GM19463 (cell line): ENCODE data around the gene SH3GL1.

Source experiments
- ATAC-seq: cut with Tn5 transposase; IDR thresholded peaks from one replicate; pipeline ENCODE4 v1.9.1; 2021; ENCODE audit warnings: mild to moderate bottlenecking, moderate library complexity; ENCODE audit not compliant: unreplicated experiment

The SH3GL1 gene

GRCh38 chr19:4431808-4432674, 31.7 kb upstream of the SH3GL1 start:
- ATAC-seq: no peak

GRCh38 chr19:4431296-4431695, 30.9 kb upstream of the SH3GL1 start:
- no peak for ATAC-seq

GRCh38 chr19:4430760-4431159, 30.4 kb upstream of the SH3GL1 start:
- no peak for ATAC-seq

- no peak for ATAC-seq
Measured at GRCh38 chr19:4429771-4430171, 29.4 kb upstream of the SH3GL1 start.

GRCh38 chr19:4429256-4429655, 28.9 kb upstream of the SH3GL1 start:
- ATAC-seq: no peak

- no peak for ATAC-seq
Measured at GRCh38 chr19:4428326-4428975, 28.1 kb upstream of the SH3GL1 start.

- no peak for ATAC-seq
Measured at GRCh38 chr19:4425537-4425936, 25.2 kb upstream of the SH3GL1 start.

GRCh38 chr19:4423416-4424126, 23.2 kb upstream of the SH3GL1 start:
- ATAC-seq: no peak

- ATAC-seq: no peak
Measured at GRCh38 chr19:4416268-4416667, 15.9 kb upstream of the SH3GL1 start.

- no peak for ATAC-seq
Measured at GRCh38 chr19:4415352-4415751, 15.0 kb upstream of the SH3GL1 start.

GRCh38 chr19:4414800-4415321, 14.5 kb upstream of the SH3GL1 start:
- no peak for ATAC-seq

- no peak for ATAC-seq
Measured at GRCh38 chr19:4414144-4414799, 13.9 kb upstream of the SH3GL1 start.

- ATAC-seq: no peak
Measured at GRCh38 chr19:4413588-4413987, 13.2 kb upstream of the SH3GL1 start.

GRCh38 chr19:4409123-4409933, 9.0 kb upstream of the SH3GL1 start:
- no peak for ATAC-seq

GRCh38 chr19:4406626-4407025, 6.3 kb upstream of the SH3GL1 start:
- no peak for ATAC-seq

GRCh38 chr19:4405977-4406376, 5.6 kb upstream of the SH3GL1 start:
- no peak for ATAC-seq

- ATAC-seq: no peak
Measured at GRCh38 chr19:4403005-4403761, 2.8 kb upstream of the SH3GL1 start.

GRCh38 chr19:4402171-4403004, 2.0 kb upstream of the SH3GL1 start, which contains the start of gene CHAF1A:
Gene CHAF1A, plus strand, starts transcription at chr19:4402640. Its CDS starts 123 bp downstream, at chr19:4402763.
- ATAC-seq: peak; percentile 80
